Suprapubic skin (tissue), 4 donors: ENCODE results near the gene POLR3H. TPM values are rescaled to one million over a fixed set of nuclear protein-coding genes. Genes with fewer than 3 reads are reported as not detected.

Experiments
- DNase-seq, 2 donors: peaks; one replicate each; pipeline ENCODE4 v3.0.0-alpha.2; 2019; ENCODE audit warnings: low spot score in 2 of 2
- H3K27ac ChIP-seq: fragments of 200-600 bp; sonication (generic); one replicate; pipeline ENCODE4 v1.5.1; 2019
- H3K27me3 ChIP-seq: fragments of 200-600 bp; sonication (generic); one replicate; pipeline ENCODE4 v1.5.1; 2019
- H3K36me3 ChIP-seq: fragments of 200-600 bp; sonication (generic); one replicate; pipeline ENCODE4 v1.5.1; 2019
- H3K4me1 ChIP-seq: fragments of 200-600 bp; sonication (generic); one replicate; pipeline ENCODE4 v1.5.1; 2019
- H3K4me3 ChIP-seq: fragments of 200-600 bp; sonication (generic); one replicate; pipeline ENCODE4 v1.5.1; 2019; ENCODE audit warnings: mild to moderate bottlenecking
- H3K9me3 ChIP-seq: fragments of 200-600 bp; sonication (generic); one replicate; pipeline ENCODE4 v1.5.1; 2019
- EP300 ChIP-seq: sonication (generic); formaldehyde crosslinking; IDR thresholded peaks from one replicate; pipeline ENCODE4 v1.6.1; 2017; ENCODE audit warnings: antibody characterized with exemption
- POLR2A ChIP-seq, 2 donors: fragments of 450-650 bp; IDR thresholded peaks; one replicate each; pipeline ENCODE4 v1.6.1; 2017; ENCODE audit warnings: antibody characterized with exemption in 2 of 2, mild to moderate bottlenecking in 2 of 2, moderate library complexity in 2 of 2
- POLR2AphosphoS5 ChIP-seq, 3 donors: sonication (generic); formaldehyde crosslinking; IDR thresholded peaks; one replicate each; pipeline ENCODE4 v1.6.1; 2017; ENCODE audit warnings: antibody characterized with exemption in 3 of 3
- WGBS: methylation state at CpG from one replicate; pipeline ENCODE4 v1.1.5; 2018; 5-methylcytosine and 5-hydroxymethylcytosine counted together
- total RNA-seq, 4 donors: library from RNA; depleted of rRNA; stranded (reverse); fragments of >200 nt; gene quantifications; one replicate each; pipeline ENCODE4 v1.1.0, GENCODE V29; 2016
- TF ChIP-seq, protein P1 (sequence below), 2 donors: fragments of 200-600 bp in 1 of 2; fragments of 450-650 bp in 1 of 2; sonication (generic) in 1 of 2; IDR thresholded peaks; one replicate each; pipeline ENCODE4 v1.5.1; 2016 to 2019; ENCODE audit warnings: antibody characterized with exemption in 2 of 2, mild to moderate bottlenecking in 1 of 2, moderate library complexity in 1 of 2

The POLR3H gene
- total RNA-seq, 4 donors from 2014 or later, result 18.5 to 32.7 (median 23.5) TPM

DNA sequence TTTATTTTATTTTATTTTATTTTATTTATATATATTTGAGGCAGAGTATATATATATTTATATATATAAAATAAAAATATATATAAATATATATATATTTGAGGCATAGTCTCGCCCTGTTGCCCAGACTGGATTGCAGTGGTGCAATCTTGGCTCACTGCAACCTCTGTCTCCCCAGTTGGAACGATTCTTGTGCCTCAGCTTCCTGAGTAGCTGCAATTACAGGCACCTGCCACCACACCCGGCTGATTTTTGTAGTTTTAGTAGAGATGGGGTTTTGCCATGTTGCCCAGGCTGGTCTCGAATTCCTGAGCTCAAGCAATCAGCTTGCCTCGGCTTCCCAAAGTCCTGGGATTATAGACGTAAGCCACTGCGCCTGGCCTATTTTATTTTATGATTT lies 44.0 kb downstream of the POLR3H start:
- Histone ChIP-seq H3K4me1 (peaks cover 40% of the 10 kb centered on the region), H3K4me3 (no peak overlapping the region), H3K27me3 (no peaks in the 10 kb centered on the region), H3K9me3 (no peaks in the 10 kb centered on the region), H3K27ac (no peak overlapping the region), H3K36me3 (peaks cover 34% of the 10 kb centered on the region)
- DNase-seq, result no peak
- WGBS, result 61% methylated on average over 7 of the region's 7 CpGs
- TF ChIP-seq POLR2A (IDR thresholded peaks at IDR 0.05) (no peak), POLR2AphosphoS5 (IDR thresholded peaks at IDR 0.05) (no peak), EP300 (no peak)
- TF ChIP-seq, protein P1, sequence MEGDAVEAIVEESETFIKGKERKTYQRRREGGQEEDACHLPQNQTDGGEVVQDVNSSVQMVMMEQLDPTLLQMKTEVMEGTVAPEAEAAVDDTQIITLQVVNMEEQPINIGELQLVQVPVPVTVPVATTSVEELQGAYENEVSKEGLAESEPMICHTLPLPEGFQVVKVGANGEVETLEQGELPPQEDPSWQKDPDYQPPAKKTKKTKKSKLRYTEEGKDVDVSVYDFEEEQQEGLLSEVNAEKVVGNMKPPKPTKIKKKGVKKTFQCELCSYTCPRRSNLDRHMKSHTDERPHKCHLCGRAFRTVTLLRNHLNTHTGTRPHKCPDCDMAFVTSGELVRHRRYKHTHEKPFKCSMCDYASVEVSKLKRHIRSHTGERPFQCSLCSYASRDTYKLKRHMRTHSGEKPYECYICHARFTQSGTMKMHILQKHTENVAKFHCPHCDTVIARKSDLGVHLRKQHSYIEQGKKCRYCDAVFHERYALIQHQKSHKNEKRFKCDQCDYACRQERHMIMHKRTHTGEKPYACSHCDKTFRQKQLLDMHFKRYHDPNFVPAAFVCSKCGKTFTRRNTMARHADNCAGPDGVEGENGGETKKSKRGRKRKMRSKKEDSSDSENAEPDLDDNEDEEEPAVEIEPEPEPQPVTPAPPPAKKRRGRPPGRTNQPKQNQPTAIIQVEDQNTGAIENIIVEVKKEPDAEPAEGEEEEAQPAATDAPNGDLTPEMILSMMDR (IDR thresholded peaks at IDR 0.05), result no peak

DNA sequence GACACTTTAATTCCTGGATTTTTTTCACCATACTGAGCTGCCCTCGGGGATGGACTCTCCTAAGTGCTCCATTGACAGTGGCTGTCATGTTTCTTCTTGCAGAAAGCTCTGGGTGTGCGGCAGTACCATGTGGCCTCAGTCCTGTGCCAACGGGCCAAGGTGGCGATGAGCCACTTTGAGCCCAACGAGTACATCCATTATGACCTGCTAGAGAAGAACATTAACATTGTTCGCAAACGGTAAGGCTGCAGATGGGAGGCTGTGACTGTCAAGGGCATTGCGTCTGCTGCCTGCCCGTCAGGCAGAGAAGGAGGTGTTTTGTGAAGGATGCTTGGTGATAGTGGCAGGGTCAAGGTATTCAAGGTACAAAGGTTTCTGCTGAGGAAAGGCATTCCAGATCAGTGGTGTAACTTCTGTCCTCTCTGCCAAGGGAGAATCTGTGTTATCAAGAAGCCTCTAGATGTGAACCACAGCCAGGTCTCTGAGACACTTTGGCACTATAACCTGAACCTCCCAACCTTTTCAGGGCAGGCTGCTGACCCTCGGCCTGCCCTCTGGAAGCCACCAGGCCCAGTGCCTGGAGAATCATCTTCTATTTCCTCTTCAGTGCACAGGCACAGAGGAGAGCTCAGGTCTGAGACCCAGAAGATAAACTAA lies 44.5 kb downstream of the POLR3H start:
- Histone ChIP-seq H3K36me3 (peaks cover 34% of the 10 kb centered on the region), H3K4me1 (peaks cover 36% of the 10 kb centered on the region), H3K27ac (peak overlapping the region; percentile 24), H3K27me3 (no peaks in the 10 kb centered on the region), H3K9me3 (no peaks in the 10 kb centered on the region), H3K4me3 (no peak overlapping the region)
- TF ChIP-seq POLR2A (IDR thresholded peaks at IDR 0.05) (no peak), POLR2AphosphoS5 (IDR thresholded peaks at IDR 0.05) (no peak), EP300 (no peak)
- TF ChIP-seq, protein P1 (IDR thresholded peaks at IDR 0.05), result no peak
- WGBS, result 54% methylated on average over 10 of the region's 10 CpGs
- DNase-seq, result no peak

DNA sequence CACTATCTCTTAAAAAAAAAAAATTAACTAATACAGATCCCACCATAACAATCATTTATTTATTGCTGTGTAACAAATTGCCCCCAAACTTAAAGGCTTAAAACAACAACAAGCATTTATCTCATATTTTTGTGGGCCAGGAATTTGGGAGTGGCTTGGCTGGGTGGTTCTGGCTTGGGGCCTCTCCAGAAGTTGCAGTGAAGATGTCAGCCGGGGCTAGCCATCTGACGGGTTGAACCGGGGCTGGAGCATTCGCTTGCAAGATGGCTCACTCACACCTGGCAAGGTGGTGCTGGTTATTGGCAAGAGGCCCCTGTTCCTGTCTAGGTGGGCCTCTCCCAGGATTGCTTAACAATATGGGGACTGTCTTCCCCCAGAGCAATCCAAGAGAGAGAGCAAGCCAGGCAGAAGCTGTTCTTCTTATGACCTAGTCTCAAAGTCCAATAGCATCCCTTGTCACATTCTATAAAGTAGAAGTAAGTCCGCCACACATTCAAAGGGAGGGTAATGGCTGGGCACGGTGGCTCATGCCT lies 45.9 kb downstream of the POLR3H start:
- Histone ChIP-seq H3K27me3 (no peaks in the 10 kb centered on the region), H3K27ac (peak overlapping the region; percentile 12), H3K4me3 (no peak overlapping the region), H3K4me1 (peaks cover 25% of the 10 kb centered on the region), H3K36me3 (peaks cover 29% of the 10 kb centered on the region), H3K9me3 (no peaks in the 10 kb centered on the region)
- TF ChIP-seq, protein P1 (IDR thresholded peaks at IDR 0.05), result no peak
- TF ChIP-seq POLR2A (IDR thresholded peaks at IDR 0.05) (no peak), EP300 (no peak), POLR2AphosphoS5 (IDR thresholded peaks at IDR 0.05) (no peak)
- 30% methylated on average over 6 of the region's 6 CpGs for WGBS
- no peak for DNase-seq

DNA sequence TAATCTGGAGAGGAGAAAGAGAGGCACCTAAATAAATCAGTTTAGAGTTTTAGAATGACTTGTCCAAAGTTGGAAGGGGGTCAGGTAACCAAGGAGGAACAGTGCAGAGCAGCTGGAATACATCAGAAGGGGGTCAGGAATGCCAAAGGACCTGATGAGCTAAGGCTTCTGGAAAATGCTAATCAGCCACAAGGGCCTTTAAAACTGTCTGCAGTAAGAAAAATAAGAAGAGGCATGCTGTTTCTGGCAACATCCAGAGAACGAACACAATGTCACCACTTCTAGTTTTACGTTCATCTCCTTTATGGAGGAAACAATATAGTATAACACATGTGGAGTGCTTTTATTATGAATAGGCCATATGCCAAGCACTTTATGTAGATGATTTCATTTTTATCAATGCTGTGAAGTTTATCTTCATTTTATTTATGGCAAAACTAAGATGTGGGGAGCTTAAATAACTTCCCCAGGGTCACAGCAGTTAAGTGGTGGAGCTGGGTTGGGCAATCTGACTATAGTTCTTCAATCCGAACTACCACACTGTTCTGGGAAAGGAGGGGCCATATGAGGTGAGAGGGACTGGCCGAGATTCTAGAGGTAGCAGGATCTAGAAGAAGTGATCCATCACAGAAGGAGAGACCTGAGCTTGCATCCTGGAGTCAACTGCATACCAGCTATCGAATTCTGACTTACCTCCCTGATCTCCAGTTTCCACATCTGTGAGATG lies 52.7 kb downstream of the POLR3H start:
- Histone ChIP-seq H3K36me3 (peaks cover 5% of the 10 kb centered on the region), H3K27me3 (no peaks in the 10 kb centered on the region), H3K4me1 (peaks cover 33% of the 10 kb centered on the region), H3K27ac (no peak overlapping the region), H3K9me3 (no peaks in the 10 kb centered on the region), H3K4me3 (no peak overlapping the region)
- no peak for DNase-seq
- no peak for TF ChIP-seq POLR2AphosphoS5 (IDR thresholded peaks at IDR 0.05)
- 71% methylated on average over 5 of the region's 5 CpGs for WGBS

GRCh38 chr22:41488596-41489385 lies 55.5 kb downstream of the POLR3H start:
- no peak for DNase-seq
- no peak overlapping the region for H3K27ac ChIP-seq
- H3K4me3 ChIP-seq, result no peak overlapping the region
- H3K36me3 ChIP-seq, result no peaks in the 10 kb centered on the region
- 71% methylated on average over 3 of the region's 3 CpGs for WGBS
- peaks cover 37% of the 10 kb centered on the region for H3K4me1 ChIP-seq
- no peaks in the 10 kb centered on the region for H3K9me3 ChIP-seq
- TF ChIP-seq, protein P1 (IDR thresholded peaks at IDR 0.05), result no peak
- TF ChIP-seq POLR2AphosphoS5 (IDR thresholded peaks at IDR 0.05) (no peak), EP300 (no peak), POLR2A (IDR thresholded peaks at IDR 0.05) (no peak)
- H3K27me3 ChIP-seq, result no peaks in the 10 kb centered on the region
